OCI-LY1 (cell line): Measurements from ENCODE around the gene DHRS3.

Experiments used
- EZH2 ChIP-seq: fragments of 200-600 bp; sonication (generic), shearing (Covaris generic); IDR thresholded peaks from 2 replicates; pipeline ENCODE4 v1.8.0; 2017; ENCODE audit warnings: borderline replicate concordance, mixed run types, mild to moderate bottlenecking, antibody characterized with exemption, low read length, moderate library complexity, mixed read lengths
- TF ChIP-seq, protein P1 (sequence below): fragments of 200-600 bp; sonication (generic), shearing (Covaris generic); IDR thresholded peaks from 2 replicates; pipeline ENCODE4 v1.5.1; 2017; ENCODE audit warnings: mild to moderate bottlenecking, antibody characterized with exemption, low read length, moderate library complexity, mixed read lengths

DNA sequence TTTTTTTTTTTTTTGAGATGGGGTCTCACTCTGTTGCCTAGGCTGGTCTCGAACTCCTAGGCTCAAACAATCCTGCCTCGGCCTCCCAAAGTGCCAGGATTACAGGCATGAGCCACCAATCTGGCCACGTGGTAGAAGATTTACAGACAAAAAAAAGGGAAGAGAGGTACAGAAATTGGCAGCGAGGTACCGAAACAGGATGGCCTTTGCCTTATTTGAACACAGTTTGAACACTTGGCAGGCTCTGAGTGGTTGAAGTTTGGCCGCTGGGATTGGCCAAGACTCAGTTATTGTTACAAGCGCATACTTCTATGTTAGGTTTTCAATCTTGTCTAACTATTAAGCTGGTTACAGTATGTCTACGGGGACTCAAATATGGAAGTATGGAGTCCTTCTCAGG is 19.7 kb upstream of the DHRS3 start:
- TF ChIP-seq, protein P1, sequence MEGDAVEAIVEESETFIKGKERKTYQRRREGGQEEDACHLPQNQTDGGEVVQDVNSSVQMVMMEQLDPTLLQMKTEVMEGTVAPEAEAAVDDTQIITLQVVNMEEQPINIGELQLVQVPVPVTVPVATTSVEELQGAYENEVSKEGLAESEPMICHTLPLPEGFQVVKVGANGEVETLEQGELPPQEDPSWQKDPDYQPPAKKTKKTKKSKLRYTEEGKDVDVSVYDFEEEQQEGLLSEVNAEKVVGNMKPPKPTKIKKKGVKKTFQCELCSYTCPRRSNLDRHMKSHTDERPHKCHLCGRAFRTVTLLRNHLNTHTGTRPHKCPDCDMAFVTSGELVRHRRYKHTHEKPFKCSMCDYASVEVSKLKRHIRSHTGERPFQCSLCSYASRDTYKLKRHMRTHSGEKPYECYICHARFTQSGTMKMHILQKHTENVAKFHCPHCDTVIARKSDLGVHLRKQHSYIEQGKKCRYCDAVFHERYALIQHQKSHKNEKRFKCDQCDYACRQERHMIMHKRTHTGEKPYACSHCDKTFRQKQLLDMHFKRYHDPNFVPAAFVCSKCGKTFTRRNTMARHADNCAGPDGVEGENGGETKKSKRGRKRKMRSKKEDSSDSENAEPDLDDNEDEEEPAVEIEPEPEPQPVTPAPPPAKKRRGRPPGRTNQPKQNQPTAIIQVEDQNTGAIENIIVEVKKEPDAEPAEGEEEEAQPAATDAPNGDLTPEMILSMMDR = no peak
- no peak for TF ChIP-seq EZH2
